ENCODE results near the gene RBM47.

Gene RBM47

GRCh38 chr4:40661803-40662202 is 32.1 kb upstream of the RBM47 start:
- ChIA-PET POLR2A (no interaction called here), CTCF (no interaction called here)
- DNase-seq (ENCODE audit: extremely low spot score): no peak
- no peak for TF ChIP-seq FOXM1 (IDR thresholded peaks at IDR 0.05; ENCODE audit: borderline replicate concordance)
- no peak for TF ChIP-seq FOXK2 (IDR thresholded peaks at IDR 0.05)
- no peak for TF ChIP-seq SP1 (IDR thresholded peaks at IDR 0.05)
- TF ChIP-seq SUZ12 (IDR thresholded peaks at IDR 0.05): no peak
- no peak for TF ChIP-seq ARNT (IDR thresholded peaks at IDR 0.05)
- TF ChIP-seq NFRKB (IDR thresholded peaks at IDR 0.05): no peak
- no peak for TF ChIP-seq BHLHE40 (IDR thresholded peaks at IDR 0.05; ENCODE audit: borderline replicate concordance)
- no peak for TF ChIP-seq CTBP1 (IDR thresholded peaks at IDR 0.05; ENCODE audit: borderline replicate concordance)
- TF ChIP-seq HDGF (IDR thresholded peaks at IDR 0.05; ENCODE audit: borderline replicate concordance): no peak
- no peak for TF ChIP-seq TARDBP (IDR thresholded peaks at IDR 0.05)
- TF ChIP-seq ELF4 (IDR thresholded peaks at IDR 0.05): no peak
- no peak for TF ChIP-seq LEF1 (IDR thresholded peaks at IDR 0.05; ENCODE audit: borderline replicate concordance)
- TF ChIP-seq FOXA1 (IDR thresholded peaks at IDR 0.05): no peak
- no peak for TF ChIP-seq ZNF384 (IDR thresholded peaks at IDR 0.05)
- no peak for TF ChIP-seq PKNOX1 (IDR thresholded peaks at IDR 0.05)
- no peak for TF ChIP-seq L3MBTL2 (conservative IDR thresholded peaks at IDR 0.05)

GRCh38 chr4:40656201-40656863 is 26.7 kb upstream of the RBM47 start:
- DNase-seq (ENCODE audit: extremely low spot score): no peak
- TF ChIP-seq BHLHE40 (IDR thresholded peaks at IDR 0.05; ENCODE audit: borderline replicate concordance): no peak
- no peak for TF ChIP-seq FOXM1 (IDR thresholded peaks at IDR 0.05; ENCODE audit: borderline replicate concordance)
- no peak for TF ChIP-seq SP1 (IDR thresholded peaks at IDR 0.05)
- TF ChIP-seq FOXK2 (IDR thresholded peaks at IDR 0.05): no peak
- no peak for TF ChIP-seq L3MBTL2 (conservative IDR thresholded peaks at IDR 0.05)
- TF ChIP-seq HDGF (IDR thresholded peaks at IDR 0.05; ENCODE audit: borderline replicate concordance): no peak
- TF ChIP-seq FOXA1 (IDR thresholded peaks at IDR 0.05): no peak
- no peak for TF ChIP-seq SUZ12 (IDR thresholded peaks at IDR 0.05)
- no peak for TF ChIP-seq ARNT (IDR thresholded peaks at IDR 0.05)
- no peak for TF ChIP-seq ZNF384 (IDR thresholded peaks at IDR 0.05)
- no peak for TF ChIP-seq LEF1 (IDR thresholded peaks at IDR 0.05; ENCODE audit: borderline replicate concordance)
- TF ChIP-seq TARDBP (IDR thresholded peaks at IDR 0.05): no peak
- TF ChIP-seq NFRKB (IDR thresholded peaks at IDR 0.05): no peak
- TF ChIP-seq ELF4 (IDR thresholded peaks at IDR 0.05): no peak
- no peak for TF ChIP-seq PKNOX1 (IDR thresholded peaks at IDR 0.05)
- TF ChIP-seq CTBP1 (IDR thresholded peaks at IDR 0.05; ENCODE audit: borderline replicate concordance): no peak
- CTCF ChIA-PET: no interaction called here
- POLR2A ChIA-PET: no interaction called here

- no peak for TF ChIP-seq LEF1 (IDR thresholded peaks at IDR 0.05; ENCODE audit: borderline replicate concordance)
- POLR2A ChIA-PET: no interaction called here
- CTCF ChIA-PET: no interaction called here
- DNase-seq (ENCODE audit: extremely low spot score): no peak
Measured at GRCh38 chr4:40651280-40651679, 21.6 kb upstream of the RBM47 start.

- no peak for DNase-seq (ENCODE audit: extremely low spot score)
- ChIA-PET POLR2A (interaction anchor here (1.1 kb wide), 1 partner anchor 14 kb away, joined by 3 read pairs; no protein-coding TSS in a partner anchor), CTCF (no interaction called here)
- no peak for TF ChIP-seq ZNF384 (IDR thresholded peaks at IDR 0.05)
Measured at GRCh38 chr4:40649321-40649720, 19.7 kb upstream of the RBM47 start.

- DNase-seq (ENCODE audit: extremely low spot score): no peak
- ChIA-PET CTCF (interaction anchor here (0.6 kb wide), 1 partner anchor 64 kb away, joined by 4 read pairs; no protein-coding TSS in a partner anchor), POLR2A (interaction anchor here (1.1 kb wide), 1 partner anchor 14 kb away, joined by 3 read pairs; no protein-coding TSS in a partner anchor)
- TF ChIP-seq ELF4 (IDR thresholded peaks at IDR 0.05): no peak
- no peak for TF ChIP-seq SUZ12 (IDR thresholded peaks at IDR 0.05)
- TF ChIP-seq L3MBTL2 (conservative IDR thresholded peaks at IDR 0.05): no peak
- no peak for TF ChIP-seq FOXA1 (IDR thresholded peaks at IDR 0.05)
- no peak for TF ChIP-seq PKNOX1 (IDR thresholded peaks at IDR 0.05)
- TF ChIP-seq CTBP1 (IDR thresholded peaks at IDR 0.05; ENCODE audit: borderline replicate concordance): no peak
- TF ChIP-seq LEF1 (IDR thresholded peaks at IDR 0.05; ENCODE audit: borderline replicate concordance): no peak
- no peak for TF ChIP-seq SP1 (IDR thresholded peaks at IDR 0.05)
Measured at GRCh38 chr4:40648742-40649281, 19.1 kb upstream of the RBM47 start.

GRCh38 chr4:40648131-40648530 is 18.5 kb upstream of the RBM47 start:
- no peak for TF ChIP-seq TARDBP (IDR thresholded peaks at IDR 0.05)
- no peak for TF ChIP-seq NFRKB (IDR thresholded peaks at IDR 0.05)
- TF ChIP-seq FOXM1 (IDR thresholded peaks at IDR 0.05; ENCODE audit: borderline replicate concordance): no peak
- TF ChIP-seq ZNF384 (IDR thresholded peaks at IDR 0.05): no peak
- TF ChIP-seq SUZ12 (IDR thresholded peaks at IDR 0.05): no peak
- TF ChIP-seq CTBP1 (IDR thresholded peaks at IDR 0.05; ENCODE audit: borderline replicate concordance): no peak
- no peak for TF ChIP-seq L3MBTL2 (conservative IDR thresholded peaks at IDR 0.05)
- no peak for TF ChIP-seq LEF1 (IDR thresholded peaks at IDR 0.05; ENCODE audit: borderline replicate concordance)
- no peak for TF ChIP-seq HDGF (IDR thresholded peaks at IDR 0.05; ENCODE audit: borderline replicate concordance)
- TF ChIP-seq PKNOX1 (IDR thresholded peaks at IDR 0.05): no peak
- TF ChIP-seq ARNT (IDR thresholded peaks at IDR 0.05): no peak
- no peak for TF ChIP-seq FOXA1 (IDR thresholded peaks at IDR 0.05)
- no peak for TF ChIP-seq ELF4 (IDR thresholded peaks at IDR 0.05)
- TF ChIP-seq BHLHE40 (IDR thresholded peaks at IDR 0.05; ENCODE audit: borderline replicate concordance): no peak
- no peak for TF ChIP-seq FOXK2 (IDR thresholded peaks at IDR 0.05)
- TF ChIP-seq SP1 (IDR thresholded peaks at IDR 0.05): no peak
- ChIA-PET CTCF (interaction anchor here (0.6 kb wide), 1 partner anchor 63 kb away, joined by 4 read pairs; no protein-coding TSS in a partner anchor), POLR2A (interaction anchor here (1.1 kb wide), 1 partner anchor 15 kb away, joined by 3 read pairs; no protein-coding TSS in a partner anchor)
- DNase-seq (ENCODE audit: extremely low spot score): no peak
